Activated T-helper 9 cell treated with anti-CD3 and anti-CD28 coated beads, Interleukin-2, amount 50 U/mL, for 16 hours (primary cell): ENCODE results near the gene SAPCD2.
"Not testable (repeated sequence)": the region's sequence is repeated elsewhere in the genome, so short reads cannot be mapped to it uniquely, and the experiment has no call there.

Source experiments
- DNase-seq: peaks from one replicate; pipeline ENCODE4 v3.0.0-alpha.2; 2020; ENCODE audit warnings: low read depth

SAPCD2 gene

DNA sequence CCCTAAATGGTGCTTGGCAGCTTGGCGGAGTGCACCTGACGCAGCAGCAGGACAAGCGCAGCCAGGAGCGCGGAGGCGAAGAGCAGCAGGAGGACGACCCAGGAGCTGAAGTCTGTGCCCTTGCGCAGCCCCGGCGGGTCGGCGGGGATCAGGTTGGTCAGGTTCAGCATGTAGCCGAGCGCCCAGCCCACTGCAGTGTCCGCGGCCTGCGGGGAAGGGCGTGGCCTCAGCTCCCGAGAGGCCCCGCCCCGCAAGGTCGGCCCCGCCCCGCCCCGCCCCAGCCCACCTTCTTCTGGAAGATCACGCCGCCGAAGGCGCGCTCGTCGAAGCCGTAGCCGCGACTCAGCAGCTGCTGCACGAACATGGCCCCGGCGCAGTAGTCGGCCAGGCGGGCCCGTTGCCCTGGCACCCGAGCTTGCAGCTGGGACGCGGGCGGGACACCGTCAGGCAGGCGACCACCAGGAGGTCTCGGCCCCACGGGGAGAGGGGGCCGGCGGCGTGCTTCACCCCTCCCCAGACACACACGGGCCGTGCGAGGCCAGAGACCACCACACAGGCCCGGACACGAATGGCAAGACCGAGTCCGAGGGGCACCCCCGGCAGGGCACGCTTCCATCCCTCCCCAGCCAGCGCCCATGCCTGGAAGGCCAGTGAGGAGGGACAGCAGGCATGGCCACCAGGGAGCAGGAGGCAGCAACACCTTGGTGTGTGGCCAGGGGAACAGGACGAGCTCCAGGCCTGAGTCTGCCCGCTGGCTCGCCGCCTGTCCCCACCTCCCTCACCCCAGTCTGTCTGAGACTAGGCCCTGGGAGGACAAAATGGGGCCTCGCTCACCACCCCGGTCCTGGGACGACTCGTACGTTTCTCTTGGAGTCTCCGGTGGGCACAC, 21.5 kb downstream of the SAPCD2 start:
- no peak for DNase-seq

- DNase-seq = peak; percentile 72
Observed at GRCh38 chr9:137046088-137046787, 24.1 kb downstream of the SAPCD2 start, which contains the start of gene NPDC1. Gene NPDC1, minus strand, starts transcription at chr9:137046177. Its CDS starts 188 bp downstream, at chr9:137045989.

GRCh38 chr9:137045294-137046087, 24.9 kb downstream of the SAPCD2 start:
- no peak for DNase-seq

DNA sequence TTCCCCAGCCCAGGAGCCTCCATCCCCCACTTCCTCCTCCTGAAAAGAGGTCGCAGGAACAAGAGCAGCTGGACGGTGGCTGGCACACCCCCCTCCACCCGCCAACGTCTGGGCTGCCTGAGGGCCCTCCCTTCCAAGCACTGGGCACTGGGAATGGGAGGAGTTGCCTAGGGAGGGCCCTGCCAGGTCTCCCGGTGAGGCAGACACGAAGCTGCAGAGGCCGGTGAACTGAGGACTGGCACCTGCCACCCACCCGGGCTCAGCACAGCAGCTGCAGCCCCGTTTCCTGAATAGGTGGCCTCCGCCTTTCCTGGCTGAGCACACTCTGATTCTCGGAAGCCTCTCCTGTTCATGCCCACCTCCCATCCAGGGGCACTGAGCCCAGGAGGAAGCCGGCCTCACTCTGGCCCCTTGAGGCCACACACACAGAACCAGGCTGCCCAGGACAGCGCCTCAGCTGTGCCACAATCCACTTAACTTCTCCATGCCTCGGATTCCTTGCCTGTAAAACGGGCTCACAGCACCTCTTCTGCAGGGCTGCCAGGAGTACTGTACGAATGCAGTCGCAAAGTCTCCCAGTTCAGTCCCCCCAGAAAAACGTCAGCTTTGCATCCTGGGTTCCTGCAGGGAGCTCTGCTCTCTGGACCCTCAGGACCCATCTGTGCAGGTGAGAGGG, 25.7 kb downstream of the SAPCD2 start:
- no peak for DNase-seq

DNA sequence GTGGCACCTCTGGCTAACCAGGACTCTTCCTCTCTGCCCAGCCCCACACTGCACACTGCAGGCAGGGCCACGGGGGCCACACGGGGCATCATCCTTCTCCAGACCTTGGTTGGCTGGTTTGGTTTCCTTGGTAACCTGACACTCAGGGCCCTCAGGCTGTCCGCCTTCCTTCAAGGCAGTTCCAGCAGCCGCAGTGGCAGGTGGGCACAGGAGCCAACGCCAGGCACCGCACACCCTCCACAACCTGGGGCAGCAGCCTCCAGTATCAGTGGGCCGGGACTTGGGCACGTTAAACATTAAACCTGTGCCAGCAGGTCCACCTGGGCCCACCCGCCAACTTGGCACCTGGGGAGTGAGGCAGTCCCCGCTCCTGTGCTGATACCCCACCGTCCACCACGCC, 26.3 kb downstream of the SAPCD2 start:
- no peak for DNase-seq

GRCh38 chr9:137042751-137043727, 27.3 kb downstream of the SAPCD2 start:
- no peak for DNase-seq

DNA sequence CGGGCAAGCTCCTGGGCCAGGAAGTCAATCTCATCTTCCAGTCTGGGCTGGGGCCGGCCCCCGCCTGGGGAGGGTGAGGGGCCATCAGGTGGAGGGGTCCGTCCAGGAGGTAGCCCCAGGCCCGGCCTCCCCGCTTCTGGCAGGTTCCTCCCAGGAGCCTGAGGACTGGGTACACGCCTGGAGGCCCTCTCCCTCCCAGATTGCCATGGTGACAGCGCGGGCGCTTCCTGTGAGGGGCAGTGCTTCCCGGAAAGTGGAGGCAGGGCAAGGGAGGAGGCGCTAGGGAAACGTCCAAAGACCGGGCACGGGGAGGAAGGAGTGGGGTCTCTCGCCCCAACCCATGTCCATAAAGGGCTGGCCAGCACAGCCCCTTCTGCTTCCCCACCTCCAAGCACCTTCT, 29.2 kb downstream of the SAPCD2 start:
- DNase-seq = no peak

GRCh38 chr9:137040568-137040967, 29.8 kb downstream of the SAPCD2 start:
- DNase-seq = no peak

GRCh38 chr9:137039611-137040366, 30.6 kb downstream of the SAPCD2 start:
- DNase-seq = no peak

GRCh38 chr9:137038916-137039315, 31.4 kb downstream of the SAPCD2 start:
- DNase-seq = no peak

- DNase-seq = no peak
Observed at GRCh38 chr9:137037483-137037882, 32.9 kb downstream of the SAPCD2 start.

DNA sequence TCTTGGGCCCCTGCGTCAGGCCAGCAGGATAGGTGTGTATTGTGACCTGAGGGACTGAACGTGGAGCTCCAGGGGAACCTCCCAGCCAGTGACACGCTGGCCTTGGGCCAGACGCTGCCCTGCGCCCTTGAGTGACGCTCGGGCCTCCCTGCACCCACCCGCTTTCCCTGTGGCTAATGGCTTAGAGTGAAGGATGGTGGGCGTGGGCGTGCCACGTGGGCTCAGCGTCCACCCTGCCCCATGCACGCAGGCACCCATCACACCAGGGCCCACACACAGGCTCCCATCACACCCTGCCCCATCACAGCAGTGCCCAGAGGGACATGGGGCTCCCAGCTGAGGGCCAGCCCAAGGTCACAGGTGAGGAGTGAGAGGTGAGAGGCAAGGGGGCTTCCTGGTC, 33.3 kb downstream of the SAPCD2 start:
- DNase-seq = no peak

DNA sequence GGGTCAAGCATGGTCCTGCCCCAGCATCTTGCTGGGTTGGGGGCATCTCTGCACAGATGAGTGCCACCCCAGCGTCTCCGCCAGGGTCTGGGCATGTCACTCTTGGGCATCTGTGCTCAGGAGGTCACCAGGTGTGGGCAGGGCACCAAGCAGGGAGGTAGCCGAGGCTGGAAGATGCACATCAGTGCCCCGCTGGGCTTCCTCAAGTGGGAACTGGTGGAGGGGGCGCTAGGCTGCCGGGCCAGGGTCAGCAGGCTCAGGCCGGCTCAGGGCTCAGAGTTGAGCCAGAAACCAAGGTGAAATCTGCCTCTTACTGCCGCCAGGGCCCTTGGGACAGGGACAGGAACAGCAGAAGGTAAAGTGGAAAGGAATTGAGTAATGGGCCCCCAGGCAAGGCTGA, 34.4 kb downstream of the SAPCD2 start:
- DNase-seq = no peak

- no peak for DNase-seq
Observed at GRCh38 chr9:137035507-137035834, 34.9 kb downstream of the SAPCD2 start.

GRCh38 chr9:137034709-137035506, 35.4 kb downstream of the SAPCD2 start:
- peak; percentile 76 for DNase-seq

- DNase-seq = no peak
Observed at GRCh38 chr9:137034039-137034708, 36.2 kb downstream of the SAPCD2 start.

DNA sequence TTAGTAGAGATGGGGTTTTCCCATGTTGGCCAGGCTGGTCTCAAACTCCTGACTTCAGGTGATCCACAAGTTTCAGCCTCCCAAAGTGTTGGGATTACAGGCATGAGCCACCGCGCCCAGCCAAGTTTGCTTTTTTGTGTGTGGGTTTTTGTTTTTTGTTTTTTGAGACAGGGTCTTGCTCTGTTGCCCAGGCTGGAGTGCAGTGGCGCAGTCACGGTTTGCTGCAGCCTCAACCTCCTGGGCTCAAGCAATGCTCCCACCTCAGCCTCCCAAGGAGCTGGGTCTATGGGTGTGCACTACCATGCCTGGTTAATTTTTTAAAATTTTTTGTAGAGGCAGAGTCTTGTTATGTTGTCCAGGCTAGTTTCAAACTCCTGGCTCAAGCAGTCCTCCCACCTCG, 36.9 kb downstream of the SAPCD2 start:
- DNase-seq = not testable (repeated sequence)

DNA sequence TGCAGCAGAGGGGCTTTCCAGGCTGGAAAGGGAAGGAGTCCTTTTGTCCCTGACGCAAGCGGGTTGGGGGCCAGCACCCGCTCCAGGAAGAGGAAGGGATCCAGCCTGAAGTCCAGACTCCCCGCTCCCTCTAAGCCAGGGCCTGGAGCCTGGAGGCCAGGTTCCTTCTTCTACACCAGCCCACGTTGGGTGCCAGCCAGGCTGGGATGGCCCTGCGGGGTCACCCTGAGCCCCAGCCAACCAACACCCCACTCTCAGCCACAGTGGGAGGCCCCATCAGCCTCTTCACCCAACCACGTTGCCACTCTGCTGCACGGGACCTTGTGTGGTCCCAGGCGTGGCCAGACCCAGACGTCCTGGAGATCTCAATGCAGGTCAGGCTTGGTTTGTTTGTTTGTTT, 37.5 kb downstream of the SAPCD2 start:
- no peak for DNase-seq
